Tibial nerve (tissue), 3 donors: ENCODE data around the gene RNF213.

ENCODE experiments used
- CTCF ChIP-seq, 5 experiments: fragments of 200-600 bp in 3 of 5; fragments of 450-650 bp in 2 of 5; sonication (generic) in 3 of 5; IDR thresholded peaks; one replicate each; pipeline ENCODE4 v1.5.1; 2016 to 2019; ENCODE audit warnings: antibody characterized with exemption in 5 of 5, mild to moderate bottlenecking in 3 of 5, moderate library complexity in 2 of 5
- POLR2A ChIP-seq, 2 donors: fragments of 450-650 bp; IDR thresholded peaks; one replicate each; pipeline ENCODE4 v1.6.1; 2017; ENCODE audit warnings: antibody characterized with exemption in 2 of 2, mild to moderate bottlenecking in 2 of 2, moderate library complexity in 2 of 2

GRCh38 chr17:80323982-80324381, 63.3 kb downstream of the RNF213 start:
- TF ChIP-seq CTCF (IDR thresholded peaks at IDR 0.05) = no peak
- no peak for TF ChIP-seq POLR2A (IDR thresholded peaks at IDR 0.05)
